Activated T-cell treated with anti-CD3 and anti-CD28 coated beads, Interleukin-2, amount 50 U/mL, for 72 hours (primary cell): ENCODE results near the gene IVD. TPM values are rescaled to one million over a fixed set of nuclear protein-coding genes. Genes with fewer than 3 reads are reported as not detected.
A peak's percentile ranks its signal among the peaks of the same experiment; 100 is the strongest.

Source experiments
- ATAC-seq, 2 donors: fragments of 150-1000 bp; cut with Tn5 transposase; replicated peaks in 1 of 2; 2 replicates each; pipeline ENCODE4 v1.10.0; 2021; ENCODE audit warnings: moderate library complexity in 2 of 2, mild to moderate bottlenecking in 1 of 2
- DNase-seq, 2 donors: peaks; one replicate each; pipeline ENCODE4 v3.0.0; 2021 to 2022; ENCODE audit warnings: mixed read lengths in 1 of 2
- H3K27ac Mint-ChIP-seq: one replicate; pipeline ENCODE4 v1.8.0; 2022; ENCODE audit warnings: mild to moderate bottlenecking, moderate library complexity, mixed read lengths
- H3K27me3 Mint-ChIP-seq: one replicate; pipeline ENCODE4 v1.8.0; 2022; ENCODE audit warnings: low read depth, mixed read lengths
- H3K36me3 Mint-ChIP-seq, 2 donors: one replicate each; pipeline ENCODE4 v1.8.0; 2022; ENCODE audit warnings: mixed read lengths in 2 of 2, mild to moderate bottlenecking in 1 of 2; ENCODE audit not compliant: insufficient read depth in 2 of 2
- H3K4me1 Mint-ChIP-seq: one replicate; pipeline ENCODE4 v1.8.0; 2022; ENCODE audit warnings: low read depth, mixed read lengths
- H3K4me3 Mint-ChIP-seq, 2 donors: one replicate each; pipeline ENCODE4 v1.8.0; 2022; ENCODE audit warnings: mild to moderate bottlenecking in 2 of 2, mixed read lengths in 2 of 2, moderate library complexity in 2 of 2
- H3K9me3 Mint-ChIP-seq, 2 donors: one replicate each; pipeline ENCODE4 v1.8.0; 2022; ENCODE audit warnings: mixed read lengths in 2 of 2
- total RNA-seq, 2 donors: library from RNA; stranded (reverse); gene quantifications; one replicate each; pipeline ENCODE4 v1.2.3, GENCODE V29; 2022

Gene IVD
- total RNA-seq, 2 donors from 2014 or later: 61.2 to 75.5 TPM

DNA sequence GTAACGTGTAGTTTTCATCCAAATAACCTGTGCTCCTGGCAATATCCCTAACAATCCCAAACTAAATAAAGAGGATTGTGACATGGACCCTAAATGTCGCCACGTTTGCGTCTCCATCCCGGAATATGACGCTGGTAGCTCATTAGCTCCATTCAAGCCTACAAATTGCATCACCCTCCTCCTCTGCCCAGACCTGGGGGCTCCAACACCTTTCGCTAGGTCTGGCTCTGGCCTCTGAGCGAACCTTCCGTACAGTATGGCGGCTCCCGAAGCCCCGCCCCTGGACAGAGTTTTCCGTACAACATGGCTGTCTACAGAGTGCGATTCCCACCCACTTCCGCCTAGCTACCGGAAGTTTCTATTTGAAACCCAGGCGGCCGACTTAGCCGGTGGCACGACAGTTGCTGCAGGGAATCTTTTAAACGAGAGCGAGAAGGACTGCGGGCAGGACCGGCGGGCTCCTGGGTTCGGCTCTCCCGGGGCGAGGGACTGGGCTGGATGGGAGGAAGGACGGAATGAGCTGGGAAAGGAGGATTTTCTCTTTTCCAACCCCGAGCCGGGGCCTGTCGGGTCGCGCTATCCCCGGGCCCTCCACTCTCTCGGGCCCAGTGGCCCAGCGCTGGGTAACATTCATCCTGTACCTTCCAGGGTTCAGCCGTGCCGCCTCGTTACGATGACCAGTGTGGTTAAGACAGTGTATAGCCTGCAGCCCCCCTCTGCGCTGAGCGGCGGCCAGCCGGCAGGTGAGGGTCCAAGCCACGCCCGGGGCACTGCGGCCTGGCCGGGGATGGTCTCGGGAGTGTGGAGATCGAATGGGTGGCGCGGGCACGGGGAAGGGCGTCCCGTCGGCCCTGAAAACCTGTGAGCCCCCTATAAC, 22.8 kb upstream of the IVD start, which contains the start of gene KNSTRN:
Gene KNSTRN, plus strand, starts transcription at position 142 of the 877 bp plus-strand sequence. Its CDS starts 115 bp downstream, at position 257.
- DNase-seq (peak; percentile 93 to 94), ATAC-seq (peak; percentile 98 to 99)
- Mint-ChIP-seq H3K9me3 (no peaks in the 10 kb centered on the region), H3K4me3 (peak within 1 kb of the TSS; percentile 97 to 99), H3K4me1 (peaks cover 22% of the 10 kb centered on the region), H3K27ac (peak within 1 kb of the TSS; percentile 84), H3K27me3 (no peaks in the 10 kb centered on the region), H3K36me3 (peaks cover 12 to 27% of the 10 kb centered on the region in 2 donors)

- Mint-ChIP-seq H3K27ac (no peak overlapping the region), H3K4me3 (no peak overlapping the region), H3K36me3 (peaks cover 16 to 46% of the 10 kb centered on the region in 2 donors), H3K27me3 (no peaks in the 10 kb centered on the region), H3K4me1 (peaks cover 22% of the 10 kb centered on the region), H3K9me3 (no peaks in the 10 kb centered on the region)
- ATAC-seq: no peak
- DNase-seq: no peak
These were observed 19.1 kb upstream of the IVD start for GRCh38 chr15:40386480-40386879.

- Mint-ChIP-seq H3K4me3 (no peak overlapping the region), H3K27me3 (no peaks in the 10 kb centered on the region), H3K4me1 (peaks cover 9% of the 10 kb centered on the region), H3K27ac (no peak overlapping the region), H3K9me3 (no peaks in the 10 kb centered on the region), H3K36me3 (peaks cover 16 to 55% of the 10 kb centered on the region in 2 donors)
- ATAC-seq (no peak), DNase-seq (no peak)
These were observed 16.4 kb upstream of the IVD start for GRCh38 chr15:40388941-40389823.

DNA sequence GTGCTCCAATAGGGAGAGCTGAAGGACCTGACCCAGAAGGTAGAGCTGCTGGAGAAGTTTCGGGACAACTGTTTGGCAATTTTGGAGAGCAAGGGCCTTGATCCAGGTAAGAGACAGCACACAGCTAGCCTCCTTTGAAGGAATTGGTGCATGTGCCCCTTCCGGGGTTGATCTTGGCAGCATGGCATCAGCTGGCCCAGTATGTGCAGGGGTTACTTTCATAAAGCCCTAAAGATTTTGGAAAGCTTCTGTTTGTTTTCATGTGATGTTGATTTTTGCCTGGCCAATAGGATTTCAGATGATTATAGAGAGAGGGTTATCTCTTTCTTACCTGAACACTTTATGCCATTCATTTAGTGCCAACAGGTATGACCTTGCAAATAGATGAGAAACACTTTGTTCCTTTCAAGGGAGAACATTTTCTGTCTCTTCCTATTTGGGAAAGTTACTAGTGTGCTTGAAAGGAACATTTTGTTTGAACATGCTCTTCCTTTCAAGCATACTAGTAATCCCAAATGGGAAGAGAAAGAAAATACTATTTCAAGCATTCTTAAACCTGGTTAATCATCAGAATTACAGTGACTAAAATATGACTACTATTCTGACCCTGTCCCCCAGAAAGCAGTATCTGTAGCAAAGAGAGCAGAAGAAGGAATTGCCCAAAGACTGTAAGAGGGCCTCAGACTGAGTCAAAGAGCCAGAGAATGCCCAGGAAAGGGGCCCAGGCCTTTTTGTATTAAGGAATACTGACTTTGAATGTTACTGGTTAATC, 15.6 kb upstream of the IVD start:
- DNase-seq: no peak
- no peak for ATAC-seq
- Mint-ChIP-seq H3K4me3 (no peak overlapping the region), H3K27ac (no peak overlapping the region), H3K36me3 (peaks cover 15 to 48% of the 10 kb centered on the region in 2 donors), H3K9me3 (no peaks in the 10 kb centered on the region), H3K27me3 (no peaks in the 10 kb centered on the region), H3K4me1 (peaks cover under 1% of the 10 kb centered on the region)

- Mint-ChIP-seq H3K36me3 (peaks cover 4 to 31% of the 10 kb centered on the region in 2 donors), H3K9me3 (no peaks in the 10 kb centered on the region), H3K4me1 (peaks cover 5% of the 10 kb centered on the region), H3K27me3 (no peaks in the 10 kb centered on the region), H3K27ac (no peak overlapping the region), H3K4me3 (no peak overlapping the region)
- DNase-seq (no peak), ATAC-seq (no peak)
These were observed 12.3 kb upstream of the IVD start for GRCh38 chr15:40392986-40393948.

DNA sequence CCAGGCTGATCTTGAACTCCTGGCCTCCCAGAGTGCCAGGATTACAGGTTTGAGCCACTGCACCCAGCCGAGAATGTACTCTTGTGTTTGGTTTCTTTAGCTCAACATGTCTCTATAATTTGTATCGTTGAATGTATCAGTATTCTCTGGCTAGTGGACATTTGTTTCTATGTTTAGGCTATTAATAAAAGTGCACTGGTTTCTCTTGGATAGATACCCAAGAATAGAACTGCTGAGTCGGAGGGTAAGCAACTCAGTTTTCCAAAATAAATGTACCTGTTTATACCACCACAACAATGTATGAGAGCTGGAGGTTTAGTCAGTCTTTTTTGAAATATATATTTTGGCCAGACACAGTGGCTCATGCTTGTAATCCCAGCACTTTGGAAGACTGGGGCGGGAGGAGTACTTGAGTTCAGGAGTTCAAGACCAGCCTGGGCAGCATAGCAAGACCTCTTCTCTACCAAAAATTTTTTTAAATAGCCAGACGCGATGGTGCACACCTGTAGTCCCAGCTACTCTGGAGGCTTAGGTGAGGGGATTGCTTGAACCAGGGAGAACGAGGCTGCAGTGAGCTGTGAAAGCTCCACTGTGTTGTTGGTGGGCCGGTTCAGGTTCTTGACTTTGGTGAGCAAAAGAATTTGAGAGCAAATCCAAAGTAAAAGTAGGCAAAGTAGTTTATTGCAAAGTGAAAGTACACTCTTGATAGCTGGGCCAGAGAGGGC, 7.7 kb upstream of the IVD start:
- Mint-ChIP-seq H3K4me1 (peaks cover 16% of the 10 kb centered on the region), H3K36me3 (peaks cover 0 to 9% of the 10 kb centered on the region in 2 donors), H3K9me3 (no peaks in the 10 kb centered on the region), H3K27me3 (no peaks in the 10 kb centered on the region), H3K27ac (peak overlapping the region; percentile 35), H3K4me3 (peak overlapping the region; percentile 3 to 41)
- ATAC-seq (peak in 1 of 2 donors; percentile 15), DNase-seq (no peak)

DNA sequence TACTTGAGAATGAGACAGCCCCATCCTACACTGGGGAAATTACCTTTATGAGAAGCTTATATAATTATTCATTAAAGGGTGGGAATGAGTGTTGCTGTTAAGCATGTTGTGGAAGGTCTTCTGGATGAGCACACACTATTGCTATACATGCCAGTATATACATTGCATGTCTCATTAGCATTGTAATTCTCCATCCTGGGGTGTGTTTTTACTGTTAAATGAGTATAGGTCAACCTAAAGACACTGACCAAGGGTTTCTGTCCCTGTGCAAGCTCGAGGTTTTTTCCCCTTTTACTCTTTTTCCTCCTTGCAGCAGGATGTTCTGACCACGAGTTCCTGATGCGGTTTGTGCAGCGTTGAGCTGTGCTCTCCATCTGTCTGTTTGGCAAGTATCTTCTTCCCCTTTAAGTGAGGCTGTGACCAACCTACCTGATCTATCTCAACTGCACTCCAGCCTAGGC, 7.2 kb upstream of the IVD start:
- H3K4me3 Mint-ChIP-seq: peak overlapping the region; percentile 3 to 41
- no peaks in the 10 kb centered on the region for H3K27me3 Mint-ChIP-seq
- peak in 1 of 2 donors; percentile 52 for DNase-seq
- peak overlapping the region; percentile 4 for H3K27ac Mint-ChIP-seq
- no peaks in the 10 kb centered on the region for H3K9me3 Mint-ChIP-seq
- peak; percentile 68 to 82 for ATAC-seq
- H3K36me3 Mint-ChIP-seq: peaks cover 0 to 4% of the 10 kb centered on the region in 2 donors
- H3K4me1 Mint-ChIP-seq: peaks cover 18% of the 10 kb centered on the region

DNA sequence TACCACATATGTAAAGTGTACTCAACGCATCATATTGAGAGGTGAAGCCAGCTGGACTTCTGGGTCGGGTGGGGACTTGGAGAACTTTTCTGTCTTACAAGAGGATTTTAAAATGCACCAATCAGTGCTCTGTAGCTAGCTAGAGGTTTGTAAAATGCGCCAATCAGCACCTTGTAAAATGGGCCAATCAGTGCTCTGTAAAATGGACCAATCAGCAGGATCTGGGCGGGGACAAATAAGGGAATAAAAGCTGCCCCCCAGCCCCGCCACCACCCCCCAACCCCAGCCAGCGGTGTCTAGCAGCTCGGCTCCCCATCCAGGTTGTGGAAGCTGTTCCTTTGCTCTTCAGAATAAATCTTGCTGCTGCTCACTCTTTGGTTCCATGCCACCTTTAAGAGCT, 6.2 kb upstream of the IVD start:
- H3K4me3 Mint-ChIP-seq: peak overlapping the region in 1 of 2 donors; percentile 8
- no peak for DNase-seq
- no peak for ATAC-seq

DNA sequence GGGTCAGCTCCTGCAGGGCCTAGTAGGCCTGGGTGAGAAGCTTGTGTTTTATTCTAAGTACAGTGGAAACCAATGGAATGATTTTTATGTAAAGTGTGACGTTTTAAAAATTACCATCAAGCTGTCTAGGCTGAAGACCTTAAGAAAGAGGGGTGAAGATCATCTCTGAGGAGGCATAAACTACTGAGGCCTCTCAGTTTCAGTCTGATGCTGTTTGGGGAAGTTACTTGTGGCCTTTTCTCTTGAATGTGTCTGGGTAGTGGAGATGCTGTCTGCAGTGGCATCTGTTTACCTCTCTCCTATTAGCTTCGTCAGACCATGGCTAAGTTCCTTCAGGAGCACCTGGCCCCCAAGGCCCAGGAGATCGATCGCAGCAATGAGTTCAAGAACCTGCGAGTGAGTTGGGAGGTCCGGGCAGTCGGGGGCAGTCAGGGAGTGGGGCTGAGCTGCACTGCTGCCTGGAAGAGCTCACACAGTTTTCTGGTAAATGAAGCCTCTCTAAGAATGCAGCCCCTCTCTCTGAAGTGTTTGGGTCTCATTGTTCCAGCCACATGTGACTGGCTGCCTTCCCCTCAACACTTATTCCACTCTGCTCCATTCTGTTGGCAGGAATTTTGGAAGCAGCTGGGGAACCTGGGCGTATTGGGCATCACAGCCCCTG, 1.9 kb downstream of the IVD start:
- Mint-ChIP-seq H3K9me3 (no peaks in the 10 kb centered on the region), H3K27me3 (no peaks in the 10 kb centered on the region), H3K27ac (peak overlapping the region; percentile 86), H3K4me1 (peaks cover 58% of the 10 kb centered on the region), H3K4me3 (peak overlapping the region; percentile 88 to 99), H3K36me3 (peaks cover 10 to 23% of the 10 kb centered on the region in 2 donors)
- DNase-seq (no peak), ATAC-seq (no peak)

More for the DNA sequence above, 6.2 kb upstream of the IVD start:
- Mint-ChIP-seq H3K36me3 (no peaks in the 10 kb centered on the region), H3K4me1 (peaks cover 28% of the 10 kb centered on the region), H3K9me3 (no peaks in the 10 kb centered on the region), H3K27ac (no peak overlapping the region), H3K27me3 (no peaks in the 10 kb centered on the region)

GRCh38 chr15:40409366-40409765, 3.8 kb downstream of the IVD start:
- Mint-ChIP-seq H3K9me3 (no peaks in the 10 kb centered on the region), H3K27ac (peak overlapping the region; percentile 22), H3K4me3 (peak overlapping the region in 1 of 2 donors; percentile 11), H3K27me3 (no peaks in the 10 kb centered on the region), H3K36me3 (peaks cover 10 to 23% of the 10 kb centered on the region in 2 donors), H3K4me1 (peaks cover 46% of the 10 kb centered on the region)
- DNase-seq: no peak
- no peak for ATAC-seq

- H3K4me1 Mint-ChIP-seq: peaks cover 35% of the 10 kb centered on the region
- H3K27me3 Mint-ChIP-seq: no peaks in the 10 kb centered on the region
- no peak overlapping the region for H3K4me3 Mint-ChIP-seq
- H3K36me3 Mint-ChIP-seq: peaks cover 10 to 24% of the 10 kb centered on the region in 2 donors
- H3K9me3 Mint-ChIP-seq: no peaks in the 10 kb centered on the region
- ATAC-seq: no peak
- peak overlapping the region; percentile 75 for H3K27ac Mint-ChIP-seq
- DNase-seq: no peak
These were observed 4.9 kb downstream of the IVD start for GRCh38 chr15:40410476-40410875.
